HG02678 (cell line): ENCODE results near the gene MSMB.
"Not testable (repeated sequence)": the region's sequence is repeated elsewhere in the genome, so short reads cannot be mapped to it uniquely, and the experiment has no call there.

Experiments used
- ATAC-seq: cut with Tn5 transposase; IDR thresholded peaks from one replicate; pipeline ENCODE4 v1.9.1; 2021; ENCODE audit warnings: mild to moderate bottlenecking, moderate library complexity; ENCODE audit not compliant: unreplicated experiment

Gene MSMB

DNA sequence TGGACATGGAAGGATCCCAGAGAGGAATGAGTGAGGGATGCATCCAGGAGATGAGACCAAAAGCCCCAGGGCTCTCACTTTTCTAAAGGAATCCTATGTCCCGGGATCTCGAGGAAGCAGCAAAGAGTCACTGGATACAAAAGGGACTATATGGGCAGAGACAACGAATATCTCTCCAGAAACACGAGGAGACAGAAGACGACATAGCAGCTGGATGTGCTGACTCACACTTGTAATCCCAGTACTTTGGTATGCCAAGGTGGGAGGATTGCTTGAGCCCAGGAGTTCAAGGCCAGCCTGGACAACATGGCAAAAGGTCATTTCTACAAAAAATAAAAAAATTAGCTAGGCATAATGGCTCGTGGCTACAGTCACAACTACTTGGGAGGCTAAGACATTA, 24.7 kb upstream of the MSMB start:
- no peak for ATAC-seq

DNA sequence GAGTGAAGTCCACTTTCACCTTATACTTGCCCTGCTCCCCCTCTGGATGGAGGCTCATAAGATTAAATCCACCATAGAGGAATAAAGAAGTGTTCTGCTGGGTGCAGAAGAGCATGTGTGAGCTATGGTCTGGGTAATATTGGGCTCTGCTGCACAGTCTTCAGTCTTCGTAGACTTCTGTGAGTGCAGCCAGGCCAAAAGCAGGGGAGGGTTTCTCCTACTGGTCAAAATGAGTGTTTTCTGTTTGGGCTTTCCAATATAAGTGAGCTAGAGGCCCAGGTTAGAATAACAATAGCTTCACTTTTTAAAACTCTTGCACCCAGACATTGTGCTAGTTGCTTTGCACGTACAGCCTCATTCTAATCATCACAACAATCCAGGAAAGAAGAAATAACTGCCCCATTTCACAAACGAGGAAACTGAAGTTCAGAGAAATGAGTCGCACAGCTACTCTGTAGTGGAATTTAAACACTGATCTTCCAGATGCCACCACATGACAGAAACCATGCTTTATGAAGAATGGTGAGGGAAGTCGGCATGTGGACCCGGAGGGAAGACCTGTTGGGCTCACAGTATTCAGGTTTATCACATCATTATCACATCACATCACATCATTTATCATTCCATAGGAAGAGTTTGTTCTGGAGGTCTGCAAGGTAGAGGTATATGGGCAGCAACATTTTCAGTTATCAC, 23.8 kb upstream of the MSMB start:
- no peak for ATAC-seq

DNA sequence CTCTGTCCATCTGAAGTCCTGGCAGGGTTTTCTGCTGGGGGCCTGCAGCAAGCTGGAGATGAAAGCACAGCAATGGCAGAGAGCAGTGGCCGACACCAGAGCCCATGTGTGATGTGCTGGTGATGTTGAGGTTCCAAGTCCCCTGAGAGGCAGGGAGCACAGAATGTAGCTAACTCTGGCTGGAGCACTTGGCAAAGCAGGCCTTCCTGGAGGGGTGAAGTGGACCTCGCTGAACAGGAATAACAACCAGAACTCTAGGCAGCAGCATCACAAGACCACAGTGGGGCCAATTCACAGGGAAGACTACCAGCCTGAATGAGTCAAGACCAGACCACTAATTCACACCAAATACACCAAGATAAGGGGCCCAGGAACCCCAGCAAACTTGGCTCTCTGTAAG, 22.8 kb upstream of the MSMB start:
- no peak for ATAC-seq

DNA sequence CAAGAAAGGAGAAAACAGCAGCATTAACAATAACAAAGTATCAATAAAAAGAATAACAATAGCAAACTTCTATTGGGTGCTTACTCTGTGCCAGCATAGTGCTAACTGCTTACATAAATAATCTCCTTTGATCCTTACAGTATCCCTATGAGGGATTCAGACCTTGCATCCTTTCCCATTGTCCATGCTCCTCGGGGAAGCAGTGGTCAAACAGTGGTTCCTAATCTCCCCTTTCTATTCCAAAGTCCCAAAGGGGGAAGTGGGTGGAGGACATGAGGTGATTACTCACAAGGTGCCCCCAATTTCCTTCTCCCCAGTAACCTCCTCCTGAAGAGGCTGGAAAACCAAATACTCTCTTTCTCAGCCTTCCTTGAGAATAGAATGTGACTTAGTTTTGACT, 22.0 kb upstream of the MSMB start:
- ATAC-seq, result no peak

DNA sequence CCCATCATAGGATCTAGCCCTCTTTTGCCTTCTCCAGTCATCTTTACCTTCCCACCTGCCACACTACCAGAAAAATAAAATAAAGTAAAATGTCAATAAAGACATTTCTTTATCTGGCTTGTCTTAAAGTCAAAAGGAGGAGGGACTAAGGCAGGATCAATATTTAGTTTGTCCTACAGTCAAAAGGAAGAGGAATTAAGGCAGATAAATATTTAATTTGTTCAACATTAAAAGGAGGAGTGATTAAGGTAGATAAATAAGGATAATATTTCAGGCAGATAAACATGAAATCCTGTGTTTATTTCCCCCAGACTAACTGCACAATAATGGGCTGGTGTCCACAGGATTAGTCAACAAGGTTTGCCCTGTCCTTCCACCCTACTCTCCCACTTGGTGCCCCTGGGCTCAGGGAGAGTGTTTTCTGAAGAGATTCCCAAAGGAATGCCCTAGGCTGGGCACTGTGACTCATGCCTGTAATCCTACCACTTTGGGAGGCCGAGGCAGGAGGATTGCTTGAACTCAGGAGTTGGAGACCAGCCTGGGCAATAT, 18.3 kb upstream of the MSMB start:
- no peak for ATAC-seq

DNA sequence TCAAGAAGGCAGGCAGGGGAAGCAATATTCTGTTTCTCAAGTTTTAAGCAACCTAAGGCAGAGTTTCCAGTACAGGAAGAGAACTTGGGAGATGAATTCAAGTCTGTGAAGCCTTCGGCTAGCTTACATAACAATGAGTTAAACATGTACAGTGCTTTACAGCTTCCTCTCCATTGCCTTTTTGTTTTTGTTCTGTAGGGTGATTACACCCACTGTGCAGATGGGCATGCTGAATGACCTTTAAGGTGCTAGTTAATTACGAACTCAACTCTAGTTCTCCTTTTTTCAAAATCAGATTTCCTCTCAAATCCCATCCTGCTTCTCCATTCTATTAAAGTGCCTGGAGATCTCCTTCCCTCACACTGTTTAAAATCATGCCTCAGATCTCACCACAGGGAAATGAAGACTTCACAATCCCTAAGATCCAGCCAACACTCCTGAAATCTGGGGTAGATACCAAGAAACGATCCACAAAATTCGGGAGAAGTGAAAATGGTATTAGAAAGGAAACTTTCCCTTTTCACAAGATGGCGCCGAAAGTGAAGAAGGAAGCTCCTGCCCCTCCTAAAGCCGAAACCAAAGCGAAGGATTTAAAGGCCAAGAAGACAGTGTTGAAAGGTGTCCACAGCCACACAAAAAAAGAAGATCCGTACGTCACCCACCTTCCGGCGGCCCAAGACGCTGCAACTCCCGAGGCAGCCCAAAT, 16.8 kb upstream of the MSMB start:
- no peak for ATAC-seq

DNA sequence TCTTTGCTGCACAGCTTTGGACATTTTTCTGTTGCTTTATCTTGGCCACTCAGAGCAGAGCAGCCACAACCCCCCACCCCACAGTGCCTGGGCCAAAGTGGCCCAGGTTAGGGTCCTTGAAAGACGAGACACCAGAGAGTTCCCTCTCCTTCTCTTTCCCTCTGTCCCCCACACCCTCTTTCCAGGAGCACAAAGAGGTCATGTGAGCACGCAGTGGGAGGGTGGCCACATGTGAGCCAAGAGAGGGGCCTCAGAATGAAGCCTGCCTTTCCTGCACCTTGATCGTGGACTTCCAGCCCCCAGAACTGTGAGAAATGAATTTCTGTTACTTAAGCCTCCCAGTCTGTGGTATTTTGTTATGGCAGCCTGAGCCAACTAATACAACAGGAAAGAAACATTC, 14.6 kb upstream of the MSMB start:
- no peak for ATAC-seq

DNA sequence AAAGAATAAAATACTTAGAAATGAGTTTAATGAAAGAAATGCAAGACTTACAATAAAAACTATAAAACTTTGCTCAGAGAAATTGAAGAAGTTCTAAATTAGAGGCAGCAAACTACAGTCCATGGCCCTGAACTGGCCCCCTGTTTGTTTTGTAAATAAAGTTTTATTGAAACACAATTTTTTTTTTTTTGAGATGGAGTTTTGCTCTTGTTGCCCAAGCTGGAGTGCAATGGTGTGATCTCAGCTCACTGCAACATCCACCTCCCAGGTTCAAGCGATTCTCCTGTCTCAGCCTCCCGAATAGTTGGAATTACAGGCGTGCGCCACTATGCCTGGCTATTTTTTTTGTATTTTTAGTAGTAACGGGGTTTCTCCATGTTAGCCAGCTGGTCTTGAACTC, 11.9 kb upstream of the MSMB start:
- ATAC-seq, result not testable (repeated sequence)

DNA sequence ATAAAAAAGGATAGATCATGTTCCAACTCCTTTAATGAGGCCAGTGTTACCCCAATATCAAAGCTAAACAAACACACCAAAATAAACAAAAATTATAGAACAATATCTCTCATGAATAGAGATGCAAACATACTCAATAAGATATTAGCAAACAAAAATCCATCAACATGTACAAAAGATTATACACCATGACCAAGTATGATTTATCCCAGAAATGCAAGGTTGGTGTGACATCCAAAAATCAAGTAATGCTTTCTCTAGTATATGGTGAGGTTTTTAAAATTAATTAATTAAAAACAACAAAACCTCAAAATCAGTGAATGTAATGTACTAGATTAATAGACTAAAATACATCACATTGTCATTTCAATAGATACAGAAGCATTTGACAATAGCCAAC, 11.0 kb upstream of the MSMB start:
- no peak for ATAC-seq

DNA sequence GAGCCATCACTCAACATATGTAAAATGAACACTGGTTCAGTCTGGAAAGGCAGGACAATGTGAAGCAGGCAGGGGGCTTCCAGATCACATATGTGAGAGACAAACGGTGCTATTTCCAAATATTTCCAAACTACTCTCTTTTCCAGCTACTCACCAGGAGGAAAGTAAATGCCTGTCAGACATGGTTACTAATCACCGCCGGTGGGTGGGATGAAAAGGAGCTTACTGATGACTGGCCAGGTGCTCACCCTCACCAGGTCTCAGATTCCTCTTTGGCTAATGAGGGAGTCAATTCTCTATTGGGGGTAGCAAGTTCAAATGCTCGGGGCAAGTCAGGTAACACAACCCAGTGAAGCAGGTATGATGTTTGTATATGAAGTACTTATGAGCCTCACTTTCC, 9.7 kb upstream of the MSMB start:
- ATAC-seq, result no peak

DNA sequence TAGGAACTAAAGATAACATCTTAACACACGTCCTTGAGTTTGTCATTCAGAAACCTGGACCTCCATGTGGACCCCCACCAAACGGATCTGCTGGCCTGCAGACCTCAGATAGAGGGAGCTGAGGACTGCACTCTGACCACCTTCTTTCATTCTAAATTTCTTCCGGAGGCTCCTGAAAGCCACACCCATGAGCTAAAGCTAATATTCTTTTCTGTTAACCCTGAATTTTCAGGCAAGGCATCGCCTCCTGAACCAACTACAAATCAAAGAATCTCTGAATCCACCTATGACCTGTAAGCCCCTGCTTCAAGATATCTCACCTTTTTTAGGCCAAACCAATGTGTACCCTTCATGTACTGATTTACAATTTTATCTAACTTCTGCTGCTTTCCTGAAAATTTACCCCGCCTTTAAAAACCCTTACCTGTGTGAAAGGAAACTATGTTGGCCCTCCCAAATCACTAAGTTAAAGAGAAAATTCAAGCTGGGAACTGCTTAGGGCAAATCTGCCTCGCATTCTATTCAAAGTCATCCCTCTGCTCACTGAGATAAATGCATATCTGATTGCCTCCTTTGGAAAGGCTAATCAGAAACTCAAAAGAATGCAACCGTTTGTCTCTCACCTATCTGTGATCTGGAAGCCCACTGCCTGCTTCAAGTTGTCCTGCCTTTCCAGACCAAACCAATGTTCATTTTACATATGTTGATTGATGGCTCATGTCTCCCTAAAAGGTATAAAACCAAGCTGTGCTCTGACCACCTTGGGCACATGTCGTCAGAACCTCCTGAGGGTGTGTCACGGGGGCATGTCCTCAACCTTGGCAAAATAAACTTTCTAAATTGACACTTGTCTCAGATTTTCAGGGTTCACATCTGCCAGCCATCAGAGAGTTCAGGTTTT, 7.7 kb upstream of the MSMB start:
- no peak for ATAC-seq

DNA sequence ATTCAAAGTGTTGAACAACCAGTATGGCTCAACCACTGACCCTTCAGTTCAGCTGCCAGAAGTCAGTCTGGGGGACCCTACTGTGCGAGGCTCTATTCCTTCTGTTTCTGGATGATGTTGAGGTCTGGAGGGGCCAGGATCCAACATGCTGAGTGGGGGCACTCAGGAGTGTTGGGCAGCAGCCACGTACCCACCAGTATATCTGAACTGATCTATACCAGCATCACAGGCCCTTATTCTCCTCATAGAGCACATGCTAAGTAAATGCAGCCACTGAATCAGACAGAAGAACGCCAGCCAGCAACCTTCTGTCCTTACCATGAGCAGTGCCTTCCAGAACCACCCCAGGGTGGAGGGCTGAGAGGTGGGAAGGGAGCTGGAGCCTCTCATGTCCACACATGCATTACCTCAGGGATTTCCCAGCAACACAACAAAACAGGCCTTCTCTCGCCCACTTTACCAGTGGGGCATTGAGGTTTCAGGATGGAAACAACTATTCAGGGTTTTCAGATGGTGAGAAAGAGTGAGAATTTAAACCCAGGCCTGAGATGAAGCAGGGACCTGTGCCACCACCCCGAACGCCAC, 6.8 kb upstream of the MSMB start:
- no peak for ATAC-seq

DNA sequence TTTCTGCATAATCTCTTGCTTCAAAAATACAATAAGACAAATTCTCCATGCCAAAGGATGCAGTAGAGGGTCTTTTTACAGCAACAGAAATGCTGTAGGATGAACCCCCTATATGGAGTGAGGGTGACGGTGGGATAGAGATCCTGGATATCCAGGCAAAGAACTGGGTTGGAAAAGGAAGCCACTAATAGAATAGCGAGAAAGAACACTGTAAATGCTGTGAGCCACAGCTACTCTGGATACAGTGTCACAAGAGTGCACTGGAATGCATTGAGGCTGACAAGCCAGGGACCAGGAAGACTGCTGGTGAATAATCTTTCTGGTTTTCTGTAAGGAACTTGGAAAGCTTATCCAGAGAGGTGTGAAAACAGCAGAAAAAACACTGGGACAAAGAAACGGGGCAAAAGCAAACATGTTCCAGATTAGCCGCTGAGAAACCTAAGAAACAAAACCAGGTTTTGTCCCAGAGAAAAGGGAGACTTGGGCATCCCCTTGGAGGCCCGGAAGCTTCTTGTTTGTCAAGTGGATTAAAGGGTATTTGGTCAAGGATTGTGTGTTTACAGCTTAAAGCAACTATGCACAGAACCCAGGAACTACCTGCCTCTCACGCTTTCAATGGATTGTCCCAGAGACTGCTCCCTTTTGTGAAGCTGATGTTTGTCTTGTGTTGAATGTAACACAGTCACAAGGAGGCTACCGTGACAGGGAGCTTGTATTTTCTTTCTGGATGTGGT, 6.2 kb upstream of the MSMB start:
- no peak for ATAC-seq

DNA sequence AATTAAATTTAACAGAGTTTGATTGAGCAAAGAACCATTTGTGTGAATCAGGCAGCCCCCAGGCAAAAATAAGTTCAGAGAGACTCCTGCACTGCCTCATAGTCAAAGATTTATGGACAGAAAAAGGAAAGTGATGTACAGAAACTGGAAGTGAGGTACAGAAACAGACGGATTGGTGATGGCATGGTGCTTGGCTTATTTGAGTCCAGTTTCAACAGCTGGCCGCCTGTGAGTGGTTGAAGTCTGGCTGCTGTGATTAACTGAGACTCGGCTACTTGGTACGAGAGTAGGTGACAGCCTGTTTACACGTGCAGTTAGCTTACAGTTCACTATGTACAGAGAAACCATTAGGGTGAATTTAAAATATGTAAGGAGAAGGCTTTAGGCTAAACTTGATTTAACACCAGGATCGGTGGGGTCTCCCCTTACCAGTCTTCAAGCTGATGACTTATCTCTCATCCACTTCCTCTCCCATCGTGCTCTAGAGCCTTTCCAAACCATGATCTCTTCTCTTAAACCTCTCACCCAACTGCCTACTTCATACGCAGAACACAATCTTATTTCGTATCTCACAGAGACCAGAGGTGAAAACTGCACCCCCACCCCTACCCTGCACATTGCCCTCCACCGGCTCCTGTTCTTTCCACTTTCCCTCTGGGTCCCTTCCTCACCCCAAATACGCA, 5.0 kb upstream of the MSMB start:
- no peak for ATAC-seq

DNA sequence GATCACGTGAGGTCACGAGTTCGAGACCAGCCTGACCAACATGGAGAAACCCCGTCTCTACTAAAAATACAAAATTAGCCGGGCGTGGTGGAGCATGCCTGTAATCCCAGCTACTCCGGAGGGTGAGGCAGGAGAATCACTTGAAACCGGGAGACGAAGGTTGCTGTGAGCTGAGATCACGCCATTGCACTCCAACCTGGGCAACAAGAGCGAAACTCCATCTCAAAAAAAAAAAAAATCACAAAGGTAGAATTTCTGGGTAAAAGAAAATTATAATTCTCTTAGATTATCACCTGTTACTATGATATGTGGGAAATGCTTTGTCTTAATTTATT, 3.4 kb upstream of the MSMB start:
- ATAC-seq, result not testable (repeated sequence)

DNA sequence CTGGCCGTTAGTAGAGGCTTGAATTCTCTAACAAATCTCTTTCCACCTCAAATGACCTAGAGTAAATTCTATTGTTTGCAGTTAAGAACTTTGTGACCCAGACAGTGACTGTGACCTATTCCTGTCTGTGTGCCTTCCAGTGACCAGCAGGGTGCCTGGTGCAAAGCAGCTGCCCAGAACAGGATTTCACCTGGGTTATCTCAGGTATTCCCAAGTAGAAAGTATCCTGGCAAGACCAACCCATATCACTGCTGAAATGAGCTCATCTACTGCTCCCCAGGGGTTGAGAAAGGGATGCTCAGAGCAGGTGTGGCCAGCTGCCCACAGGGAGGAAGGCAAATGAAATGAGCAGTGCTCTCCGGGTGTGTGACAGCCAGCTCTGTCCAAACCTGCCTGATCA, 2.1 kb upstream of the MSMB start:
- no peak for ATAC-seq

DNA sequence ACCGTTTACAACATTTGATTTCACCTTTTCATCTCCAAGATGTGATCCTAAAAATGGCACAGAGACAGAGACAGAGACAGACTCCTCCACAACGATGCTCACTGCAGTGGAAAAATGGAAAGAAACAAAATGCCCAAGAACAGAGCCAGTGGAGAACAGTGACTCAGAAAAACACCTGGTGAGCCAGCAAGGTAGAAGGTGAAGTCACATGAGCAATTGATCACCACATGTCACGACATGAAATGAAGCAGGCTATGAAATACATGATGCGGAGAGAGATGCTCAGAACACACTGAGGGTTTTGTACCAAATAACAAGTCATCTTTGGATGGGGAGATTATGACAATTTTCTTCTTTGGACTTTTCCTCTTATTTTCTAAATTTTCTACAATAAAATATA, 3.5 kb downstream of the MSMB start:
- ATAC-seq, result no peak

DNA sequence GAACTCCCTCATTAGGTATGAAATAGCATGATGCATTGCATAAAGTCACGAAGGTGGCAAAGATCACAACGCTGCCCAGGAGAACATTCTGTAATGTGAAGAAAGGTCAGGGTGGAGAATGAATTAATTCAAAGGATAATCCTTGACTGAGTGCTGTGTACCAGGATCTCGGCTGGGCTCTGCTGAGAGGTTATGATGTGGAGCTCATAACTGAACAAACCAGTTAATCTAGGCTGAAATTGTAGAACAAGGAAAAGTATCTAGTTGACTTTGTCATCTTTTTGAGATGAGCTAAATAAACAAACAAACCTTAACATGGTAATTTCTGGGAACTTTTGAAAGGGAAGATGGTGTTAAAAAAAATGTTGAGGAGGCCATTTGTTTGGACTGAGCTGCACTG, 6.1 kb downstream of the MSMB start:
- no peak for ATAC-seq

DNA sequence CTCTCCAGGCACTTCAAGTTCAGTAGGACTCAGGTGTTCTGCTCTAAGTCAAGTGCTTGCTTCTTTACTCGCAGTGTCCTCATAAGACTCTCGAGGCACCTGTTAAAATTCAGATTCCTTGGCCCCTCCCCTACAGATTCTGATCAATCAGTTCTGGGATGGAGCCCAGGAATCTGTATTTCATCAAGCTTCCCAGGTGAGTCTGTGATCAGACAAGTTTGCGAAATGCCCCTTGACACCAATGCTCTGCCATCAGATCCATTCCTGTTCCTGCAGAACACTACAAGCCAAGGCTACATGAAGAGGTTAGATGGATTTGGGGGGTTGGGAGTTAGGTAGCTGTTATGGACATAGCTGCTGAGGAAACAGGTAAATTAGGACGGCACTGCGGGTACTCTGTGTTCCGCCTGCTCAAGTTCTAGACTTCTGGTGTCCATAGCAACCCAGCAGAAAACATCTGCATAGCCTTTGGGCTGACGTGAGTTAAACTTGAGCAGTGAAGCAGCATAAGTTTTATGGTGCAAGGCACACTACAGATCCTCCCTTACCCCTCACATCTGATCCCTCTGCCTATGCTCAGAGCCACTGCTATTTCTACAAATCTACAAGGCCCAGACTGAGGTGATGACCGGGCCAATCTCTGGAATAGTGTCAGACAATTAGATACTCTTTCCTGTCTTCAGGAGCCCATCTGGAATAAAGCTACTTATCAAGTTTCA, 8.8 kb downstream of the MSMB start:
- ATAC-seq, result no peak
